K562 (cell line): ENCODE results near the gene SLTM. TPM values are rescaled to one million over a fixed set of nuclear protein-coding genes. Genes with fewer than 3 reads are reported as not detected.

Experiments used
- ATF1 ChIP-seq, 2 experiments: fragments of 450-650 bp in 1 of 2; IDR thresholded peaks; 2 replicates each; pipeline ENCODE4 v1.6.1; 2016; ENCODE audit warnings: missing compliant biosample characterization in 1 of 2, missing genetic modification characterization in 1 of 2
- BCL6 ChIP-seq: fragments of 250-450 bp; sonication (Bioruptor Pico); IDR thresholded peaks from 2 replicates; pipeline ENCODE4 v1.4.0; 2020
- CREBBP ChIP-seq: IDR thresholded peaks from one replicate; pipeline ENCODE4 v1.6.1; 2012; ENCODE audit warnings: low read depth, mild to moderate bottlenecking, control low read depth, inconsistent platforms, low read length
- ETV5 ChIP-seq: sonication (generic); formaldehyde crosslinking; IDR thresholded peaks from 2 replicates; pipeline ENCODE4 v1.4.0; 2020; ENCODE audit warnings: low read depth, mild to moderate bottlenecking, missing genetic modification reagents
- HDAC3 ChIP-seq: fragments of 450-650 bp; IDR thresholded peaks from 2 replicates; pipeline ENCODE4 v1.6.1; 2018; ENCODE audit warnings: borderline replicate concordance, mild to moderate bottlenecking, moderate library complexity; ENCODE audit not compliant: partially characterized antibody
- JUND ChIP-seq, 2 experiments: IDR thresholded peaks; 2 replicates in 1 of 2; 3 replicates in 1 of 2; pipeline ENCODE4 v1.6.1; 2011; ENCODE audit warnings: borderline replicate concordance in 2 of 2, low read depth in 2 of 2, low read length in 2 of 2, improper control_type of control experiment in 1 of 2, missing biosample characterization in 1 of 2, missing genetic modification characterization in 1 of 2, missing genetic modification reagents in 1 of 2
- NFIC ChIP-seq: fragments of 450-650 bp; IDR thresholded peaks from 2 replicates; pipeline ENCODE4 v1.6.1; 2017; ENCODE audit warnings: mild to moderate bottlenecking, inconsistent platforms
- NONO ChIP-seq, 2 experiments: fragments of 200-400 bp in 1 of 2; fragments of 450-650 bp in 1 of 2; formaldehyde crosslinking in 1 of 2; IDR thresholded peaks; 2 replicates each; pipeline ENCODE4 v1.6.1; 2017; ENCODE audit warnings: low read depth in 2 of 2, mild to moderate bottlenecking in 2 of 2, moderate library complexity in 2 of 2, low read length in 1 of 2
- PBX2 ChIP-seq, 2 experiments: IDR thresholded peaks in 1 of 2; conservative IDR thresholded peaks in 1 of 2; 2 replicates each; pipeline ENCODE4 v1.6.1; 2016; ENCODE audit warnings: low read depth in 2 of 2, mild to moderate bottlenecking in 1 of 2, missing compliant biosample characterization in 1 of 2, missing genetic modification characterization in 1 of 2, moderate library complexity in 1 of 2
- PTTG1 ChIP-seq: fragments of 450-650 bp; IDR thresholded peaks from 2 replicates; pipeline ENCODE4 v1.6.1; 2016; ENCODE audit warnings: low read depth, mild to moderate bottlenecking, missing genetic modification characterization, missing compliant biosample characterization
- SFPQ ChIP-seq: fragments of 200-400 bp; formaldehyde crosslinking; IDR thresholded peaks from 2 replicates; pipeline ENCODE4 v1.6.1; 2017; ENCODE audit warnings: mild to moderate bottlenecking, low read depth, low read length, moderate library complexity
- U2AF2 ChIP-seq: fragments of 200-400 bp; formaldehyde crosslinking; optimal IDR thresholded peaks from 2 replicates; pipeline ENCODE3; 2017; ENCODE audit warnings: low read depth, mild to moderate bottlenecking, low read length
- ZNF507 ChIP-seq: conservative IDR thresholded peaks from 2 replicates; pipeline ENCODE4 v1.6.1; 2017; ENCODE audit warnings: missing genetic modification characterization, missing compliant biosample characterization
- polyA plus RNA-seq, 8 experiments: library from polyadenylated mRNA; depleted of rRNA in 4 of 8; stranded (reverse) in 5 of 8; unstranded in 3 of 8; fragments of >200 nt; fragmentation: Nextera tagmentation in 2 of 8; fragmentation: Illumina TruSeq in 1 of 8; extraction: Ambion mirVana in 2 of 8; extraction: Trizol in 1 of 8; gene quantifications; 2 replicates each; pipeline versions ENCODE4 v1.2.1 to v1.2.3, GENCODE V29; 2011 to 2014; ENCODE audit warnings: inconsistent platforms in 1 of 8, missing spikeins in 1 of 8
- total RNA-seq, 7 experiments: library from RNA; depleted of rRNA in 6 of 7; stranded (reverse); fragments of >200 nt in 6 of 7; fragmentation: Illumina TruSeq in 2 of 7; extraction: Trizol in 2 of 7; gene quantifications; 2 replicates each; pipeline versions ENCODE4 v1.2.1 to v1.2.3, GENCODE V29; 2011 to 2021; ENCODE audit warnings: low replicate concordance in 1 of 7

Gene SLTM
- total and polyA plus RNA-seq, 9 of the 15 experiments (the other 6 are each of a cell fraction or from before 2014, with no cell fraction given): 39.5 to 163 (median 102) TPM

GRCh38 chr15:58933281-58934113, at the start of gene SLTM (continued):
- TF ChIP-seq U2AF2 (no peak), BCL6 (CRISPR knock-in tag) (no peak), NFIC (peak; percentile 67), ETV5 (CRISPR knock-in tag) (peak; percentile 62), SFPQ (no peak), NONO (IDR thresholded peaks at IDR 0.05; ENCODE audit: low read depth in 2 of 2, low read length in 1 of 2) (peak in 1 of 2 experiments; percentile 68; a peak in 2 of 4 replicates), ATF1 (CRISPR knock-in tag; IDR thresholded peaks at IDR 0.05) (no peak), ATF1 (tag; IDR thresholded peaks at IDR 0.05) (peak; percentile 83), PTTG1 (tag) (no peak), PBX2 (CRISPR knock-in tag; IDR thresholded peaks at IDR 0.05; ENCODE audit: low read depth) (no peak), PBX2 (tag; conservative IDR thresholded peaks at IDR 0.05; ENCODE audit: low read depth) (no peak), JUND (IDR thresholded peaks at IDR 0.05; ENCODE audit: borderline replicate concordance, low read depth, low read length) (no peak), JUND (tag; IDR thresholded peaks at IDR 0.05; ENCODE audit: borderline replicate concordance, low read depth, low read length) (peak; percentile 24; the same call in 1 of the 3 replicates), ZNF507 (tag) (no peak), CREBBP (no peak), HDAC3 (no peak)
